Measurements from ENCODE around the gene TAX1BP3.
A peak's percentile ranks its signal among the peaks of the same experiment; 100 is the strongest.

Gene TAX1BP3

GRCh38 chr17:3698139-3698538, 29.8 kb upstream of the TAX1BP3 start:
- Histone ChIP-seq H3K27ac (ENCODE audit: low read length) (no peak overlapping the region), H2AFZ (ENCODE audit: low read depth, low read length) (no peak overlapping the region), H3K27me3 (ENCODE audit: low read depth, low read length) (no peaks in the 10 kb centered on the region), H3K9me3 (ENCODE audit: insufficient read depth, low read length) (no peaks in the 10 kb centered on the region), H4K20me1 (ENCODE audit: insufficient read depth, low read length) (peaks cover 7% of the 10 kb centered on the region; the same call in 1 of the 2 replicates), H3K9ac (ENCODE audit: low read length) (no peak overlapping the region), H3K79me2 (ENCODE audit: low read length) (peaks cover 30% of the 10 kb centered on the region), H3K36me3 (replicated peaks; ENCODE audit: low read depth, low read length) (no peaks in the 10 kb centered on the region), H3K4me3 (ENCODE audit: low read length) (no peak overlapping the region), H3K4me1 (ENCODE audit: low read length) (peaks cover 19% of the 10 kb centered on the region), H3K4me2 (ENCODE audit: low read length) (no peak overlapping the region)
- TF ChIP-seq CTCF (IDR thresholded peaks at IDR 0.05; ENCODE audit: low read depth, low read length), result no peak

GRCh38 chr17:3697103-3697476, 28.7 kb upstream of the TAX1BP3 start:
- Histone ChIP-seq H3K9ac (ENCODE audit: low read length) (no peak overlapping the region), H3K36me3 (replicated peaks; ENCODE audit: low read depth, low read length) (no peaks in the 10 kb centered on the region), H3K4me2 (ENCODE audit: low read length) (peak overlapping the region; percentile 89), H3K79me2 (ENCODE audit: low read length) (peaks cover 40% of the 10 kb centered on the region), H3K4me1 (ENCODE audit: low read length) (peaks cover 26% of the 10 kb centered on the region), H4K20me1 (ENCODE audit: insufficient read depth, low read length) (peaks cover 17% of the 10 kb centered on the region), H3K27ac (ENCODE audit: low read length) (no peak overlapping the region), H3K9me3 (ENCODE audit: insufficient read depth, low read length) (no peaks in the 10 kb centered on the region), H2AFZ (ENCODE audit: low read depth, low read length) (no peak overlapping the region), H3K27me3 (ENCODE audit: low read depth, low read length) (no peaks in the 10 kb centered on the region), H3K4me3 (ENCODE audit: low read length) (no peak overlapping the region)
- no peak for TF ChIP-seq CTCF (IDR thresholded peaks at IDR 0.05; ENCODE audit: low read depth, low read length)
- no peak for TF ChIP-seq EZH2phosphoT487 (IDR thresholded peaks at IDR 0.05; ENCODE audit: low read depth)

- peak within 1 kb of the TSS; percentile 89 for H3K4me2 ChIP-seq (ENCODE audit: low read length)
- peaks cover 26% of the 10 kb centered on the region for H4K20me1 ChIP-seq (ENCODE audit: insufficient read depth, low read length)
- H3K9ac ChIP-seq (ENCODE audit: low read length), result peak within 1 kb of the TSS; percentile 93
- H2AFZ ChIP-seq (ENCODE audit: low read depth, low read length), result no peak within 1 kb of the TSS
- H3K36me3 ChIP-seq (replicated peaks; ENCODE audit: low read depth, low read length), result peaks cover 7% of the 10 kb centered on the region
- no peaks in the 10 kb centered on the region for H3K9me3 ChIP-seq (ENCODE audit: insufficient read depth, low read length)
- no peak for TF ChIP-seq EZH2phosphoT487 (IDR thresholded peaks at IDR 0.05; ENCODE audit: low read depth)
- no peak for TF ChIP-seq CTCF (IDR thresholded peaks at IDR 0.05; ENCODE audit: low read depth, low read length)
- no peaks in the 10 kb centered on the region for H3K27me3 ChIP-seq (ENCODE audit: low read depth, low read length)
- H3K79me2 ChIP-seq (ENCODE audit: low read length), result peaks cover 50% of the 10 kb centered on the region
- H3K4me1 ChIP-seq (ENCODE audit: low read length), result peaks cover 31% of the 10 kb centered on the region
- peak within 1 kb of the TSS; percentile 80 for H3K27ac ChIP-seq (ENCODE audit: low read length)
- H3K4me3 ChIP-seq (ENCODE audit: low read length), result peak within 1 kb of the TSS; percentile 98
Observed at GRCh38 chr17:3695723-3696411, 27.5 kb upstream of the TAX1BP3 start, which contains the start of gene P2RX5. Gene P2RX5 (minus strand): TSS chr17:3696155. CDS start chr17:3696005, 150 bp downstream.

GRCh38 chr17:3695129-3695722, 26.8 kb upstream of the TAX1BP3 start:
- Histone ChIP-seq H3K4me1 (ENCODE audit: low read length) (peaks cover 31% of the 10 kb centered on the region), H3K4me2 (ENCODE audit: low read length) (peak overlapping the region; percentile 89), H3K27ac (ENCODE audit: low read length) (peak overlapping the region; percentile 80), H3K4me3 (ENCODE audit: low read length) (peak overlapping the region; percentile 98), H3K9me3 (ENCODE audit: insufficient read depth, low read length) (no peaks in the 10 kb centered on the region), H3K27me3 (ENCODE audit: low read depth, low read length) (no peaks in the 10 kb centered on the region), H3K79me2 (ENCODE audit: low read length) (peaks cover 53% of the 10 kb centered on the region), H4K20me1 (ENCODE audit: insufficient read depth, low read length) (peaks cover 32% of the 10 kb centered on the region), H3K36me3 (replicated peaks; ENCODE audit: low read depth, low read length) (peaks cover 13% of the 10 kb centered on the region), H3K9ac (ENCODE audit: low read length) (peak overlapping the region; percentile 93), H2AFZ (ENCODE audit: low read depth, low read length) (no peak overlapping the region)
- TF ChIP-seq CTCF (IDR thresholded peaks at IDR 0.05; ENCODE audit: low read depth, low read length) (no peak), EZH2phosphoT487 (IDR thresholded peaks at IDR 0.05; ENCODE audit: low read depth) (no peak)

Measured in OCI-LY3 (cell line).